Measurements from ENCODE around the gene KLHL28. TPM values are rescaled to one million over a fixed set of nuclear protein-coding genes. Genes with fewer than 3 reads are reported as not detected.

The KLHL28 gene
- total RNA-seq, 1 donor from 2014 or later, result 14.5 TPM

- Mint-ChIP-seq H3K27ac (no peak overlapping the region), H3K27me3 (no peaks in the 10 kb centered on the region), H3K9me3 (no peaks in the 10 kb centered on the region), H3K36me3 (peaks cover 5% of the 10 kb centered on the region), H3K4me3 (no peak overlapping the region), H3K4me1 (ENCODE audit: unreplicated experiment) (no peaks in the 10 kb centered on the region)
- no peak for DNase-seq (ENCODE audit: extremely low spot score, unreplicated experiment)
- TF ChIP-seq CTCF (conservative IDR thresholded peaks at IDR 0.05), result no peak
Measured at GRCh38 chr14:44989497-44990440, 28.0 kb upstream of the KLHL28 start.

- Mint-ChIP-seq H3K4me1 (ENCODE audit: unreplicated experiment) (no peaks in the 10 kb centered on the region), H3K27ac (no peak overlapping the region), H3K27me3 (no peaks in the 10 kb centered on the region), H3K9me3 (no peaks in the 10 kb centered on the region), H3K4me3 (no peak overlapping the region), H3K36me3 (peaks cover 4% of the 10 kb centered on the region)
- no peak for DNase-seq (ENCODE audit: extremely low spot score, unreplicated experiment)
- no peak for TF ChIP-seq CTCF (conservative IDR thresholded peaks at IDR 0.05)
Measured at GRCh38 chr14:44988694-44989093, 26.9 kb upstream of the KLHL28 start.

- no peak for DNase-seq (ENCODE audit: extremely low spot score, unreplicated experiment)
- H3K9me3 Mint-ChIP-seq, result no peaks in the 10 kb centered on the region
- TF ChIP-seq CTCF (conservative IDR thresholded peaks at IDR 0.05), result no peak
- H3K27me3 Mint-ChIP-seq, result no peaks in the 10 kb centered on the region
- no peaks in the 10 kb centered on the region for H3K36me3 Mint-ChIP-seq
- H3K27ac Mint-ChIP-seq, result no peak overlapping the region
- H3K4me1 Mint-ChIP-seq (ENCODE audit: unreplicated experiment), result peaks cover 6% of the 10 kb centered on the region
- no peak overlapping the region for H3K4me3 Mint-ChIP-seq
Measured at GRCh38 chr14:44982594-44982993, 20.8 kb upstream of the KLHL28 start.

GRCh38 chr14:44981198-44981597 lies 19.5 kb upstream of the KLHL28 start:
- TF ChIP-seq CTCF (conservative IDR thresholded peaks at IDR 0.05), result no peak
- no peak overlapping the region for H3K4me3 Mint-ChIP-seq
- no peak overlapping the region for H3K27ac Mint-ChIP-seq
- H3K9me3 Mint-ChIP-seq, result no peaks in the 10 kb centered on the region
- H3K27me3 Mint-ChIP-seq, result no peaks in the 10 kb centered on the region
- H3K4me1 Mint-ChIP-seq (ENCODE audit: unreplicated experiment), result peaks cover 6% of the 10 kb centered on the region
- H3K36me3 Mint-ChIP-seq, result no peaks in the 10 kb centered on the region
- no peak for DNase-seq (ENCODE audit: extremely low spot score, unreplicated experiment)

- H3K4me3 Mint-ChIP-seq, result no peak overlapping the region
- DNase-seq (ENCODE audit: extremely low spot score, unreplicated experiment), result no peak
- peaks cover 6% of the 10 kb centered on the region for H3K4me1 Mint-ChIP-seq (ENCODE audit: unreplicated experiment)
- no peak overlapping the region for H3K27ac Mint-ChIP-seq
- H3K36me3 Mint-ChIP-seq, result no peaks in the 10 kb centered on the region
- no peaks in the 10 kb centered on the region for H3K27me3 Mint-ChIP-seq
- no peak for TF ChIP-seq CTCF (conservative IDR thresholded peaks at IDR 0.05)
- no peaks in the 10 kb centered on the region for H3K9me3 Mint-ChIP-seq
Measured at GRCh38 chr14:44979740-44980356, 18.1 kb upstream of the KLHL28 start.
